Stimulated activated CD8-positive, alpha-beta memory T cell treated with anti-CD3 and anti-CD28 coated beads, Interleukin-12 subunit alpha, Interleukin-12 subunit beta, amount 100 ng/mL, for 24 hours (primary cell): ENCODE measurements around the gene ANXA8.
"Not testable (repeated sequence)": the region's sequence is repeated elsewhere in the genome, so short reads cannot be mapped to it uniquely, and the experiment has no call there.

ENCODE experiments used
- DNase-seq: peaks from one replicate; pipeline ENCODE4 v3.0.0-alpha.2; 2020; ENCODE audit errors: extremely low read depth

Gene ANXA8

GRCh38 chr10:47465216-47465917 is 18.5 kb downstream of the ANXA8 start:
- DNase-seq, result not testable (repeated sequence)

- not testable (repeated sequence) for DNase-seq
Observed at GRCh38 chr10:47462577-47463358, 21.1 kb downstream of the ANXA8 start.

- DNase-seq, result not testable (repeated sequence)
Observed at GRCh38 chr10:47461261-47461687, 22.6 kb downstream of the ANXA8 start.

- no peak for DNase-seq
Observed at GRCh38 chr10:47458466-47459154, 25.3 kb downstream of the ANXA8 start.

- DNase-seq, result no peak
Observed at GRCh38 chr10:47457826-47458225, 26.1 kb downstream of the ANXA8 start.

- no peak for DNase-seq
Observed at GRCh38 chr10:47457528-47457820, 26.4 kb downstream of the ANXA8 start.

- DNase-seq, result no peak
Observed at GRCh38 chr10:47456794-47457527, 27.0 kb downstream of the ANXA8 start.

- no peak for DNase-seq
Observed at GRCh38 chr10:47456079-47456785, 27.7 kb downstream of the ANXA8 start.

- not testable (repeated sequence) for DNase-seq
Observed at GRCh38 chr10:47455350-47456078, 28.4 kb downstream of the ANXA8 start.

GRCh38 chr10:47454780-47455058 is 29.2 kb downstream of the ANXA8 start:
- DNase-seq, result no peak

GRCh38 chr10:47454008-47454779 is 29.7 kb downstream of the ANXA8 start:
- DNase-seq, result no peak

- no peak for DNase-seq
Observed at GRCh38 chr10:47453141-47454007, 30.5 kb downstream of the ANXA8 start.

- DNase-seq, result no peak
Observed at GRCh38 chr10:47452495-47453140, 31.3 kb downstream of the ANXA8 start.

GRCh38 chr10:47451998-47452494 is 31.9 kb downstream of the ANXA8 start:
- DNase-seq, result no peak

- DNase-seq, result no peak
Observed at GRCh38 chr10:47451273-47451997, 32.5 kb downstream of the ANXA8 start.

- DNase-seq, result no peak
Observed at GRCh38 chr10:47450442-47450841, 33.5 kb downstream of the ANXA8 start.

- no peak for DNase-seq
Observed at GRCh38 chr10:47449979-47450378, 33.9 kb downstream of the ANXA8 start.
